HG03060 (cell line): Measurements from ENCODE around the gene OTOG.

Source experiments
- ATAC-seq: cut with Tn5 transposase; IDR thresholded peaks from one replicate; pipeline ENCODE4 v1.9.1; 2021; ENCODE audit warnings: low read depth, moderate number of reproducible peaks; ENCODE audit not compliant: unreplicated experiment

The OTOG gene

GRCh38 chr11:17547051-17547577 is at the start of gene OTOG:
Gene OTOG (plus strand): TSS chr11:17547259. CDS start chr11:17547373, 114 bp downstream.
- ATAC-seq: no peak

GRCh38 chr11:17498058-17498457 is 49.0 kb upstream of the OTOG start:
- no peak for ATAC-seq

- ATAC-seq: no peak
These were observed 48.6 kb upstream of the OTOG start for GRCh38 chr11:17498475-17498874.

GRCh38 chr11:17500673-17501072 is 46.4 kb upstream of the OTOG start:
- no peak for ATAC-seq

- no peak for ATAC-seq
These were observed 44.4 kb upstream of the OTOG start for GRCh38 chr11:17502630-17503029.

- no peak for ATAC-seq
These were observed 42.5 kb upstream of the OTOG start for GRCh38 chr11:17504330-17505107.

GRCh38 chr11:17505146-17505545 is 41.9 kb upstream of the OTOG start:
- ATAC-seq: no peak

GRCh38 chr11:17506314-17506713 is 40.7 kb upstream of the OTOG start:
- ATAC-seq: no peak

GRCh38 chr11:17506942-17507341 is 40.1 kb upstream of the OTOG start:
- peak; percentile 43 for ATAC-seq

GRCh38 chr11:17507773-17508172 is 39.3 kb upstream of the OTOG start:
- no peak for ATAC-seq

GRCh38 chr11:17508306-17508705 is 38.8 kb upstream of the OTOG start:
- ATAC-seq: no peak

GRCh38 chr11:17508791-17509190 is 38.3 kb upstream of the OTOG start:
- ATAC-seq: no peak

- no peak for ATAC-seq
These were observed 36.4 kb upstream of the OTOG start for GRCh38 chr11:17510507-17511206.

GRCh38 chr11:17511571-17511970 is 35.5 kb upstream of the OTOG start:
- no peak for ATAC-seq

GRCh38 chr11:17512101-17512500 is 35.0 kb upstream of the OTOG start:
- ATAC-seq: no peak

- no peak for ATAC-seq
These were observed 33.2 kb upstream of the OTOG start for GRCh38 chr11:17513853-17514252.

- ATAC-seq: no peak
These were observed 32.6 kb upstream of the OTOG start for GRCh38 chr11:17514476-17514875.

- ATAC-seq: no peak
These were observed 31.4 kb upstream of the OTOG start for GRCh38 chr11:17515443-17516176.

- no peak for ATAC-seq
These were observed 30.4 kb upstream of the OTOG start for GRCh38 chr11:17516551-17517150.

- no peak for ATAC-seq
These were observed 29.9 kb upstream of the OTOG start for GRCh38 chr11:17517186-17517585.

- no peak for ATAC-seq
These were observed 28.7 kb upstream of the OTOG start for GRCh38 chr11:17518366-17518765.
